Caco-2 (cell line): ENCODE data around the gene MDP1. TPM values are rescaled to one million over a fixed set of nuclear protein-coding genes. Genes with fewer than 3 reads are reported as not detected.
"Not testable (repeated sequence)": the region's sequence is repeated elsewhere in the genome, so short reads cannot be mapped to it uniquely, and the experiment has no call there.

Source experiments
- BruUV-seq: library from RNA; stranded (reverse); fragments of 400-500 nt; replicated peaks from 2 replicates; lab custom pipeline; 2021; lab: Mats Ljungman, UMichigan
- CTCF ChIA-PET: fragments of 300-600 bp; sonication (Branson Sonifier 250); formaldehyde crosslinking; loops from one replicate; lab custom pipeline; 2022; ENCODE audit warnings: antibody characterized with exemption; lab: Charles Lee
- POLR2A ChIA-PET: fragments of 300-600 bp; sonication (Branson Sonifier 250); formaldehyde crosslinking; loops from one replicate; lab custom pipeline; 2022; ENCODE audit warnings: antibody characterized with exemption; lab: Charles Lee
- DNase-seq, 2 experiments: peaks; one replicate each; pipeline versions ENCODE4 v3.0.0 to v3.0.0-alpha.2; 2020 to 2022
- H3K27me3 ChIP-seq: replicated peaks from 2 replicates; pipeline ENCODE4 v1.6.0; 2011; ENCODE audit warnings: low read length; ENCODE audit not compliant: control insufficient read depth, insufficient read depth
- H3K36me3 ChIP-seq: 2 replicates; pipeline ENCODE4 v1.5.1; 2011; ENCODE audit warnings: low read length; ENCODE audit not compliant: control insufficient read depth, insufficient read depth
- H3K4me1 ChIP-seq: fragments of 250-450 bp; sonication (Bioruptor Pico); 2 replicates; pipeline ENCODE4 v1.5.1; 2020; ENCODE audit warnings: mild to moderate bottlenecking
- H3K4me3 ChIP-seq: 2 replicates; pipeline ENCODE4 v1.5.1; 2011; ENCODE audit warnings: low read depth, mild to moderate bottlenecking, control low read depth, low read length
- H3K9me3 ChIP-seq: fragments of 250-450 bp; sonication (Bioruptor Pico); 2 replicates; pipeline ENCODE4 v1.5.1; 2020; ENCODE audit warnings: mild to moderate bottlenecking, moderate library complexity
- H3K27ac Mint-ChIP-seq: one replicate; pipeline ENCODE4 v1.8.0; 2022; ENCODE audit warnings: mixed read lengths; ENCODE audit not compliant: unreplicated experiment
- H3K27me3 Mint-ChIP-seq: one replicate; pipeline ENCODE4 v1.8.0; 2022; ENCODE audit warnings: mixed read lengths; ENCODE audit not compliant: insufficient read depth, unreplicated experiment
- H3K36me3 Mint-ChIP-seq: one replicate; pipeline ENCODE4 v1.8.0; 2022; ENCODE audit warnings: mild to moderate bottlenecking, mixed read lengths; ENCODE audit not compliant: insufficient read depth, unreplicated experiment
- H3K4me1 Mint-ChIP-seq: one replicate; pipeline ENCODE4 v1.8.0; 2022; ENCODE audit warnings: low read depth, mixed read lengths; ENCODE audit not compliant: unreplicated experiment
- H3K4me3 Mint-ChIP-seq: one replicate; pipeline ENCODE4 v1.8.0; 2022; ENCODE audit warnings: mild to moderate bottlenecking, moderate library complexity, mixed read lengths; ENCODE audit not compliant: unreplicated experiment
- H3K9me3 Mint-ChIP-seq: one replicate; pipeline ENCODE4 v1.8.0; 2022; ENCODE audit warnings: mixed read lengths; ENCODE audit not compliant: unreplicated experiment
- CTCF ChIP-seq, 2 experiments: fragments of 200-600 bp in 1 of 2; IDR thresholded peaks; 1 replicate in 1 of 2; 2 replicates in 1 of 2; pipeline versions ENCODE4 v1.5.1 to v1.8.0; 2011 to 2022; ENCODE audit warnings: antibody characterized with exemption in 1 of 2, control low read depth in 1 of 2, inconsistent platforms in 1 of 2, low read depth in 1 of 2, low read length in 1 of 2, mild to moderate bottlenecking in 1 of 2, moderate library complexity in 1 of 2; ENCODE audit not compliant: insufficient read depth in 1 of 2, severe bottlenecking in 1 of 2, unreplicated experiment in 1 of 2
- intact Hi-C: fragments of 100-400 bp; cut with micrococcal nuclease; formaldehyde crosslinking; loops from one replicate; pipeline ENCODE4 v1.10.0; 2022; ENCODE audit not compliant: unreplicated experiment
- total RNA-seq: library from RNA; stranded (reverse); gene quantifications from 2 replicates; pipeline ENCODE4 v1.2.3, GENCODE V29; 2022

MDP1 gene
- total RNA-seq, 1 experiment from 2014 or later, result 20.5 TPM

GRCh38 chr14:24224618-24225071, 8.8 kb upstream of the MDP1 start:
- TF ChIP-seq CTCF (IDR thresholded peaks at IDR 0.05; ENCODE audit: insufficient read depth in 1 of 2, low read depth in 1 of 2, low read length in 1 of 2, severe bottlenecking in 1 of 2, unreplicated experiment in 1 of 2), result no peak
- Histone ChIP-seq H3K4me1 (no peaks in the 10 kb centered on the region), H3K27me3 (no peaks in the 10 kb centered on the region), H3K4me3 (no peak overlapping the region), H3K9me3 (no peaks in the 10 kb centered on the region), H3K36me3 (no peaks in the 10 kb centered on the region)
- Mint-ChIP-seq H3K4me1 (peaks cover 6% of the 10 kb centered on the region), H3K4me3 (no peak overlapping the region), H3K27ac (no peak overlapping the region), H3K36me3 (peaks cover 39% of the 10 kb centered on the region), H3K27me3 (no peaks in the 10 kb centered on the region), H3K9me3 (no peaks in the 10 kb centered on the region)
- DNase-seq, result no peak
- intact Hi-C loops, result no loop called here
- ChIA-PET POLR2A (no interaction called here), CTCF (no interaction called here)
- BruUV-seq, result no TSS peak

- H3K36me3 ChIP-seq, H3K4me3 ChIP-seq, BruUV-seq, H3K27me3 ChIP-seq, H3K9me3 ChIP-seq, H3K4me1 Mint-ChIP-seq, H3K4me1 ChIP-seq, H3K27ac Mint-ChIP-seq, CTCF ChIA-PET, H3K27me3 Mint-ChIP-seq, DNase-seq, POLR2A ChIA-PET, intact Hi-C loops, H3K4me3 Mint-ChIP-seq, H3K9me3 Mint-ChIP-seq: not testable (repeated sequence)
- peaks cover 39% of the 10 kb centered on the region for H3K36me3 Mint-ChIP-seq
Observed at GRCh38 chr14:24222987-24223386, 7.1 kb upstream of the MDP1 start.

GRCh38 chr14:24219521-24219920, 3.7 kb upstream of the MDP1 start:
- Mint-ChIP-seq H3K9me3 (no peaks in the 10 kb centered on the region), H3K27me3 (no peaks in the 10 kb centered on the region), H3K4me3 (no peak overlapping the region), H3K27ac (no peak overlapping the region), H3K36me3 (peaks cover 29% of the 10 kb centered on the region), H3K4me1 (peaks cover 7% of the 10 kb centered on the region)
- no TSS peak for BruUV-seq
- intact Hi-C loops, result no loop called here
- DNase-seq, result no peak
- peaks cover 1% of the 10 kb centered on the region; the same call in 1 of the 2 replicates for H3K4me1 ChIP-seq
- no peaks in the 10 kb centered on the region for H3K27me3 ChIP-seq
- TF ChIP-seq CTCF (IDR thresholded peaks at IDR 0.05; ENCODE audit: insufficient read depth in 1 of 2, low read depth in 1 of 2, low read length in 1 of 2, severe bottlenecking in 1 of 2, unreplicated experiment in 1 of 2), result no peak
- H3K9me3 ChIP-seq, result no peaks in the 10 kb centered on the region
- H3K36me3 ChIP-seq, result no peaks in the 10 kb centered on the region; the same call in none of the 2 replicates
- no peak overlapping the region for H3K4me3 ChIP-seq
- ChIA-PET POLR2A (no interaction called here), CTCF (no interaction called here)

GRCh38 chr14:24219080-24219479, 3.2 kb upstream of the MDP1 start:
- ChIA-PET POLR2A (no interaction called here), CTCF (no interaction called here)
- intact Hi-C loops, result no loop called here
- H3K27ac Mint-ChIP-seq, result no peak overlapping the region
- peaks cover 6% of the 10 kb centered on the region for H3K4me1 ChIP-seq
- no peaks in the 10 kb centered on the region for H3K9me3 ChIP-seq
- H3K36me3 Mint-ChIP-seq, result peaks cover 31% of the 10 kb centered on the region
- BruUV-seq, result no TSS peak
- no peaks in the 10 kb centered on the region for H3K9me3 Mint-ChIP-seq
- no peak overlapping the region for H3K4me3 ChIP-seq
- no peaks in the 10 kb centered on the region for H3K27me3 Mint-ChIP-seq
- no peak overlapping the region for H3K4me3 Mint-ChIP-seq
- no peak for DNase-seq
- H3K4me1 Mint-ChIP-seq, result peaks cover 11% of the 10 kb centered on the region
- TF ChIP-seq CTCF (IDR thresholded peaks at IDR 0.05; ENCODE audit: insufficient read depth in 1 of 2, low read depth in 1 of 2, low read length in 1 of 2, severe bottlenecking in 1 of 2, unreplicated experiment in 1 of 2), result no peak
- no peaks in the 10 kb centered on the region for H3K27me3 ChIP-seq
- no peaks in the 10 kb centered on the region; the same call in none of the 2 replicates for H3K36me3 ChIP-seq

- POLR2A ChIA-PET, H3K9me3 Mint-ChIP-seq, DNase-seq, H3K36me3 ChIP-seq, CTCF ChIA-PET, H3K27me3 ChIP-seq, H3K27ac Mint-ChIP-seq, H3K9me3 ChIP-seq, H3K4me3 ChIP-seq, BruUV-seq, H3K27me3 Mint-ChIP-seq: not testable (repeated sequence)
- H3K36me3 Mint-ChIP-seq, result peaks cover 49% of the 10 kb centered on the region
- peaks cover 12% of the 10 kb centered on the region for H3K4me1 ChIP-seq
- peaks cover 13% of the 10 kb centered on the region for H3K4me1 Mint-ChIP-seq
- peak overlapping the region; percentile 87 for H3K4me3 Mint-ChIP-seq
- intact Hi-C loops, result loop anchor here (1.0 kb wide), 3 partner anchors 15 to 80 kb away; partner anchors contain the start of genes GMPR2, NEDD8 and TINF2
Observed at GRCh38 chr14:24216876-24217275, 1.0 kb upstream of the MDP1 start.
